SU-DHL-6 (cell line): ENCODE results near the gene AMN.

Source experiments
- EZH2phosphoT487 ChIP-seq: fragments of 200-600 bp; sonication (generic), shearing (Covaris generic); conservative IDR thresholded peaks from 2 replicates; pipeline ENCODE4 v1.6.1; 2018; ENCODE audit warnings: mild to moderate bottlenecking, antibody characterized with exemption, low read length, moderate library complexity, mixed read lengths
- TF ChIP-seq, protein P1 (sequence below): fragments of 200-600 bp; sonication (generic); IDR thresholded peaks from one replicate; pipeline ENCODE4 v1.5.1; 2017; ENCODE audit warnings: antibody characterized with exemption, mild to moderate bottlenecking, low read length, moderate library complexity; ENCODE audit not compliant: insufficient read depth, poor library complexity, severe bottlenecking

DNA sequence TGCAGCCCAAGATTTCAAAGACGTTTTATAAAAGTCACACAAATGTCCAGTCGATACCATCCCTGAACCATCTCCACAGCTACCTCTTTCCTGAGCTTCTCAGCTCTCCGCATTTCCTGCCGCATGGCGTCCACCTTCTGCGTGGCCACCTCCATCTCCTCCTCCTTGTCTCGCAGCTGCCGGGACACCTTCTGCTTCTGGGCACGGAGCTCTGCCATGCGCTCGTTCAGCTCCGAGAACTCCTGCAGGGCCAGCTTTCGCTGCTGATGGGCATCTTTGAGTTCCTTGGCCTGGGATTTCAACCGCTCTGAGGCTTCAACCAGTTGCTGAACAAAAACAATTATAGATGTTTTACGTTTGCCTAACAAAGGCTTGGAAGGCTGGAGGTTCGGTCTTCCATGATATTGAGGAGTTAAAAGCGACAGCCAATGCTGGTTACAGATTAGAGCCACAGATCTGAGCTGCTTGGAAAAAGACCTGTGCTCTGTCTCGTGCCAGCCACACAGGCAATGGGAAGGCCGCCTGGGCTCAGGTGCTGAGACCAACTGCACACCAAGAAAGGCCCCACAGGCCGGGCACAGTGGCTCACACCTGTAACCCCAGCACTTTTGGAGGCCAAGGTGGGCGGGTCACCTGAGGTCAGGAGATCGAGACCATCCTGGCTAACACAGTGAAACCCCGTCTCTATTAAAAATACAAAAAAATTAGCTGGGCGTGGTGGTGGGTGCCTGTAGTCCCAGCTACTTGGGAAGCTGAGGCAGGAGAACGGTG lies 49.6 kb downstream of the AMN start:
- TF ChIP-seq, protein P1, sequence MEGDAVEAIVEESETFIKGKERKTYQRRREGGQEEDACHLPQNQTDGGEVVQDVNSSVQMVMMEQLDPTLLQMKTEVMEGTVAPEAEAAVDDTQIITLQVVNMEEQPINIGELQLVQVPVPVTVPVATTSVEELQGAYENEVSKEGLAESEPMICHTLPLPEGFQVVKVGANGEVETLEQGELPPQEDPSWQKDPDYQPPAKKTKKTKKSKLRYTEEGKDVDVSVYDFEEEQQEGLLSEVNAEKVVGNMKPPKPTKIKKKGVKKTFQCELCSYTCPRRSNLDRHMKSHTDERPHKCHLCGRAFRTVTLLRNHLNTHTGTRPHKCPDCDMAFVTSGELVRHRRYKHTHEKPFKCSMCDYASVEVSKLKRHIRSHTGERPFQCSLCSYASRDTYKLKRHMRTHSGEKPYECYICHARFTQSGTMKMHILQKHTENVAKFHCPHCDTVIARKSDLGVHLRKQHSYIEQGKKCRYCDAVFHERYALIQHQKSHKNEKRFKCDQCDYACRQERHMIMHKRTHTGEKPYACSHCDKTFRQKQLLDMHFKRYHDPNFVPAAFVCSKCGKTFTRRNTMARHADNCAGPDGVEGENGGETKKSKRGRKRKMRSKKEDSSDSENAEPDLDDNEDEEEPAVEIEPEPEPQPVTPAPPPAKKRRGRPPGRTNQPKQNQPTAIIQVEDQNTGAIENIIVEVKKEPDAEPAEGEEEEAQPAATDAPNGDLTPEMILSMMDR: no peak
- TF ChIP-seq EZH2phosphoT487: no peak
